Measurements from ENCODE around the gene MSI2.
A peak's percentile ranks its signal among the peaks of the same experiment; 100 is the strongest.

MSI2 gene

GRCh38 chr17:57517273-57517631, 260.9 kb downstream of the MSI2 start:
- no peak for TF ChIP-seq ZBTB7A (IDR thresholded peaks at IDR 0.05; ENCODE audit: low read depth)
- TF ChIP-seq CREB1 (IDR thresholded peaks at IDR 0.05; ENCODE audit: low read depth), result no peak
- no peak for TF ChIP-seq TEAD4 (IDR thresholded peaks at IDR 0.05)
- no peak for TF ChIP-seq FOXM1 (IDR thresholded peaks at IDR 0.05; ENCODE audit: borderline replicate concordance, low read depth)
- TF ChIP-seq EP300 (IDR thresholded peaks at IDR 0.05; ENCODE audit: borderline replicate concordance), result no peak
- no peak for TF ChIP-seq REST (IDR thresholded peaks at IDR 0.05; ENCODE audit: low read depth)
- no peak for TF ChIP-seq YY1 (IDR thresholded peaks at IDR 0.05; ENCODE audit: low read depth)
- no peak for TF ChIP-seq TCF12 (IDR thresholded peaks at IDR 0.05; ENCODE audit: low read depth)
- no peak for TF ChIP-seq EGR1 (IDR thresholded peaks at IDR 0.05)
- TF ChIP-seq CEBPB (IDR thresholded peaks at IDR 0.05), result no peak
- TF ChIP-seq NFIC (IDR thresholded peaks at IDR 0.05), result no peak
- TF ChIP-seq MAX (IDR thresholded peaks at IDR 0.05), result no peak
- TF ChIP-seq, protein P1, sequence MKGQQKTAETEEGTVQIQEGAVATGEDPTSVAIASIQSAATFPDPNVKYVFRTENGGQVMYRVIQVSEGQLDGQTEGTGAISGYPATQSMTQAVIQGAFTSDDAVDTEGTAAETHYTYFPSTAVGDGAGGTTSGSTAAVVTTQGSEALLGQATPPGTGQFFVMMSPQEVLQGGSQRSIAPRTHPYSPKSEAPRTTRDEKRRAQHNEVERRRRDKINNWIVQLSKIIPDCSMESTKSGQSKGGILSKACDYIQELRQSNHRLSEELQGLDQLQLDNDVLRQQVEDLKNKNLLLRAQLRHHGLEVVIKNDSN (IDR thresholded peaks at IDR 0.05), result no peak
- no peak for TF ChIP-seq TAF1 (IDR thresholded peaks at IDR 0.05; ENCODE audit: low read depth)
- no peak for TF ChIP-seq RAD21 (IDR thresholded peaks at IDR 0.05; ENCODE audit: low read depth)

DNA sequence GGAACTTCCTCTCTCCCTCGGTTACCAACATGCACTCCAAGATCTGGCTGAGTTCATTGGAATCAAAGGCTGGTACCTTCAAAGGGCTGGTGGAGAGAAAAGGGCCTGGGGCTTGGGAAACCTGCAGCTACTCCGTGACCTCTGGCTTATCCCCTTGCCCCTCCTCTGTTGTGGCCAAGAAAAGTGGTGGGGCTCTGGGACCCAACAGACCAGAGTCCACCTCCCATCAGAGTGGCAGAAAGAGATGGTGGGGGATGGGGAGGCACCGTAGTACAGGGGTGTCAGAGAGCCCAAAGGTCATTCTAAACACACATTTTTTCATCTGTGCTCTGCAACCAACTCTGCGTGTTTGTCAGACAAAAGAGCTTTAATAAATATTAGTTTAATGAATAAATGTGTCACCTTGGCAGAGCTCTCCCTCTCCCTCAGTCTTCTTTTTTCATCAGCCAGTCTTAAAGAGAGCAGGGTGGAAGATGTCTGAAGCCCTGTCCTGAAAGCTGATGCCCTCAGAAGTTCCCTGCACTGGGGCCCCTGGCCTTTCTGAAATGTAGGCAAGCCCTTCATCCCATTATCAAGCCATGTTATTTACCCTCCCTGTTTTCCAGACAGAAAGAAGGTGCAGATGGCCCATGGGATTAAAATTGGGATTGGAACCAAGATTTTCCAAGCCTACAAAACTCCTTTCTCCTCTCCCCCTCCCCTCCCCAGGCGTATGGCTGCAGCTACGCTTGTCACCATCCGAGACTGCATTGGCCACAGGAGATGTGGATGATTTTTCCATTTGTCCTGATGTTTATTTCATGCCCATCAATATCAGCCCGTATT, 261.5 kb downstream of the MSI2 start:
- TF ChIP-seq ZBTB7A (IDR thresholded peaks at IDR 0.05; ENCODE audit: low read depth) (no peak), EP300 (IDR thresholded peaks at IDR 0.05; ENCODE audit: borderline replicate concordance) (no peak), EGR1 (IDR thresholded peaks at IDR 0.05) (no peak), MAX (IDR thresholded peaks at IDR 0.05) (no peak), TCF12 (IDR thresholded peaks at IDR 0.05; ENCODE audit: low read depth) (no peak), FOXM1 (IDR thresholded peaks at IDR 0.05; ENCODE audit: borderline replicate concordance, low read depth) (no peak), NFIC (IDR thresholded peaks at IDR 0.05) (no peak), CEBPB (IDR thresholded peaks at IDR 0.05) (no peak), TEAD4 (IDR thresholded peaks at IDR 0.05) (no peak), TAF1 (IDR thresholded peaks at IDR 0.05; ENCODE audit: low read depth) (no peak), YY1 (IDR thresholded peaks at IDR 0.05; ENCODE audit: low read depth) (no peak), RAD21 (IDR thresholded peaks at IDR 0.05; ENCODE audit: low read depth) (no peak)
- TF ChIP-seq, protein P1 (IDR thresholded peaks at IDR 0.05), result no peak

GRCh38 chr17:57518587-57519581, 262.6 kb downstream of the MSI2 start:
- TF ChIP-seq ZBTB7A (IDR thresholded peaks at IDR 0.05; ENCODE audit: low read depth), result no peak
- TF ChIP-seq CREB1 (IDR thresholded peaks at IDR 0.05; ENCODE audit: low read depth), result no peak
- no peak for TF ChIP-seq CEBPB (IDR thresholded peaks at IDR 0.05)
- no peak for TF ChIP-seq YY1 (IDR thresholded peaks at IDR 0.05; ENCODE audit: low read depth)
- TF ChIP-seq TEAD4 (IDR thresholded peaks at IDR 0.05), result peak; percentile 36
- no peak for TF ChIP-seq REST (IDR thresholded peaks at IDR 0.05; ENCODE audit: low read depth)

DNA sequence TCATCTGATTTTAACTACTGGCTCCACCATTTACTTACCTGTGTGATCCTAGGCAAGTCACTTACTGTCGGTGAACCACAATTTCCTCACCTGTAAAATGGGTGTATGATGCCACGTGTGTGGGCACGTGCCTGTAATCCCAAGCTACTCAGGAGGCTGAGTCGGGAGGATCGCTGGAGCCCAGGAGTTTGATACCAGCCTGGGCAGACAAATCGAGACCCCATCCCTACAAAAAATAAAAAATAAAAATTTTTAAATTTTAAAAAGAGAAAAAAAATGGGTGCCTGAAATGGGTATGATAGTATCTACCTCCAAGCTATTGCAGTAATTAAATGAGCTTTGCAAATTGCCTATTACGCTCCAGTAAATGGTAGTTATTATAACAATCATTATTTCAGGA, 263.5 kb downstream of the MSI2 start:
- TF ChIP-seq, protein P1 (IDR thresholded peaks at IDR 0.05), result no peak
- TF ChIP-seq TAF1 (IDR thresholded peaks at IDR 0.05; ENCODE audit: low read depth), result no peak
- TF ChIP-seq FOXM1 (IDR thresholded peaks at IDR 0.05; ENCODE audit: borderline replicate concordance, low read depth), result no peak
- TF ChIP-seq EP300 (IDR thresholded peaks at IDR 0.05; ENCODE audit: borderline replicate concordance), result no peak
- TF ChIP-seq CREB1 (IDR thresholded peaks at IDR 0.05; ENCODE audit: low read depth), result no peak
- TF ChIP-seq NFIC (IDR thresholded peaks at IDR 0.05), result no peak
- TF ChIP-seq TEAD4 (IDR thresholded peaks at IDR 0.05), result no peak
- TF ChIP-seq YY1 (IDR thresholded peaks at IDR 0.05; ENCODE audit: low read depth), result no peak
- TF ChIP-seq CEBPB (IDR thresholded peaks at IDR 0.05), result no peak
- TF ChIP-seq MAX (IDR thresholded peaks at IDR 0.05), result no peak
- no peak for TF ChIP-seq TCF12 (IDR thresholded peaks at IDR 0.05; ENCODE audit: low read depth)
- no peak for TF ChIP-seq RAD21 (IDR thresholded peaks at IDR 0.05; ENCODE audit: low read depth)
- no peak for TF ChIP-seq ZBTB7A (IDR thresholded peaks at IDR 0.05; ENCODE audit: low read depth)
- TF ChIP-seq EGR1 (IDR thresholded peaks at IDR 0.05), result no peak
- TF ChIP-seq REST (IDR thresholded peaks at IDR 0.05; ENCODE audit: low read depth), result no peak

Measured in Ishikawa (cell line).